WTC11 (cell line): ENCODE data around the gene SLC7A10. TPM values are rescaled to one million over a fixed set of nuclear protein-coding genes. Genes with fewer than 3 reads are reported as not detected.

Experiments used
- ATAC-seq: fragments of 200-7000 bp; cut with Tn5 transposase; 2 replicates; pipeline ENCODE4 v1.10.0; 2021; ENCODE audit warnings: mild to moderate bottlenecking, moderate library complexity
- CTCF ChIA-PET: fragments of 300-600 bp; sonication (Branson Sonifier 250); formaldehyde crosslinking; loops from one replicate; lab custom pipeline; 2021; ENCODE audit warnings: antibody characterized with exemption; lab: Charles Lee
- POLR2A ChIA-PET: fragments of 350-600 bp; sonication (Branson Sonifier 250); formaldehyde crosslinking; loops from one replicate; lab custom pipeline; 2021; ENCODE audit warnings: antibody characterized with exemption; lab: Charles Lee
- DNase-seq: peaks from one replicate; pipeline ENCODE4 v3.0.0; 2021; ENCODE audit warnings: low spot score
- H3K27ac Mint-ChIP-seq: 2 replicates; pipeline ENCODE4 v1.8.0; 2021; ENCODE audit warnings: mixed read lengths
- H3K27me3 Mint-ChIP-seq: 2 replicates; pipeline ENCODE4 v1.8.0; 2021; ENCODE audit warnings: low read depth, mild to moderate bottlenecking, moderate library complexity, mixed read lengths
- H3K36me3 Mint-ChIP-seq: 2 replicates; pipeline ENCODE4 v1.8.0; 2021; ENCODE audit warnings: mixed read lengths
- H3K4me1 Mint-ChIP-seq: 2 replicates; pipeline ENCODE4 v1.8.0; 2022; ENCODE audit warnings: mixed read lengths
- H3K4me3 Mint-ChIP-seq: 2 replicates; pipeline ENCODE4 v1.8.0; 2021; ENCODE audit warnings: mild to moderate bottlenecking, moderate library complexity, mixed read lengths
- H3K9me3 Mint-ChIP-seq: 2 replicates; pipeline ENCODE4 v1.8.0; 2021; ENCODE audit warnings: mixed read lengths
- AFF4 ChIP-seq: sonication (generic); formaldehyde crosslinking; IDR thresholded peaks from 2 replicates; pipeline ENCODE4 v1.8.1; 2023; ENCODE audit warnings: mild to moderate bottlenecking, missing genetic modification reagents, borderline replicate concordance
- ARID4B ChIP-seq: sonication (generic); formaldehyde crosslinking; IDR thresholded peaks from 2 replicates; pipeline ENCODE4 v1.8.0; 2023; ENCODE audit warnings: missing genetic modification reagents, mild to moderate bottlenecking, borderline replicate concordance
- CBFB ChIP-seq: sonication (generic); formaldehyde crosslinking; IDR thresholded peaks from 2 replicates; pipeline ENCODE4 v1.8.1; 2022; ENCODE audit warnings: mild to moderate bottlenecking, low read depth, missing genetic modification reagents
- E2F1 ChIP-seq: sonication (generic); formaldehyde crosslinking; IDR thresholded peaks from 2 replicates; pipeline ENCODE4 v1.8.0; 2022; ENCODE audit warnings: mild to moderate bottlenecking, missing genetic modification reagents
- JAZF1 ChIP-seq: fragments of 250-450 bp; sonication (Bioruptor Pico); IDR thresholded peaks from 2 replicates; pipeline ENCODE4 v1.9.0; 2021; ENCODE audit warnings: moderate library complexity, mild to moderate bottlenecking, inconsistent platforms
- NR1H2 ChIP-seq: sonication (generic); formaldehyde crosslinking; IDR thresholded peaks from 2 replicates; pipeline ENCODE4 v1.9.0; 2021; ENCODE audit warnings: mild to moderate bottlenecking, moderate library complexity, missing genetic modification reagents
- NR2C2 ChIP-seq: sonication (generic); formaldehyde crosslinking; IDR thresholded peaks from 2 replicates; pipeline ENCODE4 v1.8.0; 2022; ENCODE audit warnings: mild to moderate bottlenecking, missing genetic modification reagents
- PREB ChIP-seq: sonication (generic); formaldehyde crosslinking; IDR thresholded peaks from 2 replicates; pipeline ENCODE4 v1.8.1; 2022; ENCODE audit warnings: mild to moderate bottlenecking, missing genetic modification reagents, moderate library complexity, borderline replicate concordance
- SMAD3 ChIP-seq: sonication (generic); formaldehyde crosslinking; IDR thresholded peaks from 2 replicates; pipeline ENCODE4 v1.8.0; 2022; ENCODE audit warnings: missing genetic modification reagents, mild to moderate bottlenecking, borderline replicate concordance
- SP1 ChIP-seq: sonication (generic); formaldehyde crosslinking; conservative IDR thresholded peaks from 2 replicates; pipeline ENCODE4 v1.8.1; 2022; ENCODE audit warnings: missing genetic modification reagents
- STAT6 ChIP-seq: sonication (generic); formaldehyde crosslinking; conservative IDR thresholded peaks from 2 replicates; pipeline ENCODE4 v1.8.1; 2023; ENCODE audit warnings: mild to moderate bottlenecking, low read depth, missing genetic modification reagents, moderate library complexity
- TEAD4 ChIP-seq: sonication (generic); formaldehyde crosslinking; IDR thresholded peaks from 2 replicates; pipeline ENCODE4 v1.8.0; 2022; ENCODE audit warnings: mild to moderate bottlenecking, missing genetic modification reagents
- TP53 ChIP-seq: sonication (generic); formaldehyde crosslinking; IDR thresholded peaks from 2 replicates; pipeline ENCODE4 v1.8.1; 2023; ENCODE audit warnings: mild to moderate bottlenecking, missing genetic modification reagents
- ZBTB21 ChIP-seq: sonication (generic); formaldehyde crosslinking; IDR thresholded peaks from 2 replicates; pipeline ENCODE4 v1.8.1; 2023; ENCODE audit warnings: mild to moderate bottlenecking, missing genetic modification reagents, borderline replicate concordance
- ZMAT4 ChIP-seq: fragments of 250-450 bp; sonication (Bioruptor Pico); IDR thresholded peaks from 2 replicates; pipeline ENCODE4 v1.9.0; 2021; ENCODE audit warnings: mild to moderate bottlenecking
- ZNF121 ChIP-seq: sonication (generic); formaldehyde crosslinking; IDR thresholded peaks from 2 replicates; pipeline ENCODE4 v1.8.0; 2023; ENCODE audit warnings: missing genetic modification reagents
- ZNF263 ChIP-seq: sonication (generic); formaldehyde crosslinking; IDR thresholded peaks from 2 replicates; pipeline ENCODE4 v1.8.1; 2022; ENCODE audit warnings: low read depth, mild to moderate bottlenecking, moderate library complexity, missing genetic modification reagents
- ZNF425 ChIP-seq: fragments of 250-450 bp; sonication (Bioruptor Pico); conservative IDR thresholded peaks from 2 replicates; pipeline ENCODE4 v1.9.0; 2021; ENCODE audit warnings: mild to moderate bottlenecking
- total RNA-seq: library from RNA; stranded (reverse); gene quantifications from 3 replicates; pipeline ENCODE4 v1.2.3, GENCODE V29; 2021

Gene SLC7A10
- total RNA-seq, 1 experiment from 2014 or later, result 4.2 TPM

- TF ChIP-seq TP53 (no peak), AFF4 (CRISPR knock-in tag) (no peak), ZNF263 (no peak), NR1H2 (CRISPR knock-in tag) (no peak), SMAD3 (CRISPR knock-in tag) (no peak), ZBTB21 (CRISPR knock-in tag) (no peak), ARID4B (no peak)
- no peak overlapping the region for H3K27ac Mint-ChIP-seq
- ChIA-PET POLR2A (no interaction called here), CTCF (interaction anchor here (0.7 kb wide), 1 partner anchor 146 kb away, joined by 3 read pairs; no protein-coding TSS in a partner anchor)
- H3K36me3 Mint-ChIP-seq, result no peaks in the 10 kb centered on the region
- H3K4me3 Mint-ChIP-seq, result no peak overlapping the region
- H3K27me3 Mint-ChIP-seq, result no peaks in the 10 kb centered on the region
- ATAC-seq (no peak), DNase-seq (no peak)
- H3K9me3 Mint-ChIP-seq, result no peaks in the 10 kb centered on the region
- H3K4me1 Mint-ChIP-seq, result 0 out of 2 replicates have a peak, but pooled peaks cover 3% of the 10 kb centered on the region
Measured at GRCh38 chr19:33251526-33252090, 26.0 kb upstream of the SLC7A10 start.

- ATAC-seq (no peak), DNase-seq (no peak)
- Mint-ChIP-seq H3K27ac (no peak overlapping the region), H3K4me1 (0 out of 2 replicates have a peak, but pooled peaks cover 3% of the 10 kb centered on the region), H3K4me3 (no peak overlapping the region), H3K27me3 (no peaks in the 10 kb centered on the region), H3K9me3 (no peaks in the 10 kb centered on the region), H3K36me3 (no peaks in the 10 kb centered on the region)
- ChIA-PET CTCF (interaction anchor here (0.7 kb wide), 1 partner anchor 147 kb away, joined by 3 read pairs; no protein-coding TSS in a partner anchor), POLR2A (no interaction called here)
- TF ChIP-seq JAZF1 (CRISPR knock-in tag), result no peak
- no peak for TF ChIP-seq STAT6 (CRISPR knock-in tag)
- TF ChIP-seq ZNF425 (CRISPR knock-in tag), result no peak
- no peak for TF ChIP-seq PREB (CRISPR knock-in tag)
- no peak for TF ChIP-seq ZNF121
- TF ChIP-seq TEAD4 (CRISPR knock-in tag), result no peak
- TF ChIP-seq E2F1, result no peak
- no peak for TF ChIP-seq SP1 (CRISPR knock-in tag)
- TF ChIP-seq ZMAT4 (CRISPR knock-in tag), result no peak
- TF ChIP-seq CBFB (CRISPR knock-in tag), result no peak
- no peak for TF ChIP-seq NR2C2 (CRISPR knock-in tag)
Measured at GRCh38 chr19:33251076-33251475, 25.4 kb upstream of the SLC7A10 start.
